Hepatocyte (in vitro differentiated cells): Measurements from ENCODE around the gene RSPH9. TPM values are rescaled to one million over a fixed set of nuclear protein-coding genes. Genes with fewer than 3 reads are reported as not detected.

Experiments used
- DNase-seq: peaks from one replicate; pipeline ENCODE4 v3.0.0-alpha.2; 2016; ENCODE audit warnings: low spot score
- H2AFZ ChIP-seq: fragments of 200-600 bp; sonication (generic); 2 replicates; pipeline ENCODE4 v1.6.0; 2016; ENCODE audit warnings: antibody characterized with exemption, mild to moderate bottlenecking
- H3K27ac ChIP-seq: fragments of 200-600 bp; sonication (generic); 2 replicates; pipeline ENCODE4 v1.5.1; 2016; ENCODE audit warnings: mild to moderate bottlenecking
- H3K27me3 ChIP-seq: fragments of 200-600 bp; sonication (generic); 2 replicates; pipeline ENCODE4 v1.6.1; 2016
- H3K36me3 ChIP-seq: fragments of 200-600 bp; sonication (generic); replicated peaks from 2 replicates; pipeline ENCODE4 v1.5.1; 2016; ENCODE audit warnings: low read depth; ENCODE audit not compliant: insufficient read depth
- H3K4me1 ChIP-seq: fragments of 200-600 bp; sonication (generic); 2 replicates; pipeline ENCODE4 v1.5.1; 2016; ENCODE audit warnings: mild to moderate bottlenecking, moderate library complexity; ENCODE audit not compliant: insufficient read depth
- H3K4me2 ChIP-seq: fragments of 200-600 bp; sonication (generic); 2 replicates; pipeline ENCODE4 v1.6.0; 2016
- H3K4me3 ChIP-seq: fragments of 200-600 bp; sonication (generic); 2 replicates; pipeline ENCODE4 v1.5.1; 2016; ENCODE audit warnings: mild to moderate bottlenecking
- H3K79me2 ChIP-seq: fragments of 200-600 bp; sonication (generic); 2 replicates; pipeline ENCODE4 v1.6.0; 2017; ENCODE audit warnings: mild to moderate bottlenecking
- H3K9me2 ChIP-seq: fragments of 200-600 bp; sonication (generic); replicated peaks from 2 replicates; pipeline ENCODE4 v1.6.0; 2017; ENCODE audit warnings: mild to moderate bottlenecking; ENCODE audit not compliant: insufficient read depth
- H3K9me3 ChIP-seq: fragments of 200-600 bp; sonication (generic); 2 replicates; pipeline ENCODE4 v1.5.1; 2016; ENCODE audit warnings: low read depth, mild to moderate bottlenecking
- H4K20me1 ChIP-seq: fragments of 200-600 bp; sonication (generic); 2 replicates; pipeline ENCODE4 v1.6.0; 2016; ENCODE audit warnings: mild to moderate bottlenecking; ENCODE audit not compliant: insufficient read depth, poor library complexity, severe bottlenecking
- CTCF ChIP-seq: fragments of 200-600 bp; sonication (generic); IDR thresholded peaks from 2 replicates; pipeline ENCODE4 v1.5.1; 2016; ENCODE audit warnings: antibody characterized with exemption, mild to moderate bottlenecking; ENCODE audit not compliant: poor library complexity
- EZH2 ChIP-seq: fragments of 200-600 bp; sonication (generic); IDR thresholded peaks from 2 replicates; pipeline ENCODE4 v1.6.1; 2016; ENCODE audit warnings: antibody characterized with exemption, mild to moderate bottlenecking, borderline replicate concordance
- EZH2phosphoT487 ChIP-seq: fragments of 200-600 bp; sonication (generic); IDR thresholded peaks from one replicate; pipeline ENCODE4 v1.6.1; 2018; ENCODE audit warnings: antibody characterized with exemption, mild to moderate bottlenecking, low read depth, moderate library complexity; ENCODE audit not compliant: unreplicated experiment, severe bottlenecking
- WGBS: methylation state at CpG from one replicate; pipeline ENCODE4 v1.1.6; 2016; ENCODE audit warnings: low lambda C conversion rate; ENCODE audit errors: missing lambda C conversion rate; 5-methylcytosine and 5-hydroxymethylcytosine counted together
- polyA plus RNA-seq: library from polyadenylated mRNA; unstranded; fragments of >200 nt; fragmentation: Nextera tagmentation; extraction: Ambion mirVana; gene quantifications from 2 replicates; pipeline ENCODE4 v1.2.1, GENCODE V29; 2016
- total RNA-seq: library from RNA; depleted of rRNA; stranded (reverse); fragments of >200 nt; gene quantifications from 2 replicates; pipeline ENCODE4 v1.2.3, GENCODE V29; 2014

RSPH9 gene
- total and polyA plus RNA-seq, 2 experiments from 2014 or later: 0.73 to 1.8 TPM

GRCh38 chr6:43681303-43681702 is 36.5 kb downstream of the RSPH9 start:
- Histone ChIP-seq H3K9me3 (no peaks in the 10 kb centered on the region), H4K20me1 (peaks cover 14% of the 10 kb centered on the region), H3K36me3 (no peaks in the 10 kb centered on the region)

GRCh38 chr6:43682724-43683429 is 38.0 kb downstream of the RSPH9 start:
- no peak for DNase-seq
- Histone ChIP-seq H3K36me3 (no peaks in the 10 kb centered on the region), H3K9me3 (no peaks in the 10 kb centered on the region), H3K4me3 (no peak overlapping the region), H3K27ac (peak overlapping the region; percentile 59), H3K9me2 (no peaks in the 10 kb centered on the region), H3K79me2 (peaks cover 77% of the 10 kb centered on the region), H3K27me3 (no peaks in the 10 kb centered on the region), H2AFZ (no peak overlapping the region), H4K20me1 (peaks cover 14% of the 10 kb centered on the region), H3K4me2 (peak overlapping the region; percentile 35), H3K4me1 (peaks cover 34% of the 10 kb centered on the region)
- TF ChIP-seq EZH2phosphoT487: no peak
- TF ChIP-seq CTCF: no peak
- TF ChIP-seq EZH2: no peak
- WGBS: 54% methylated on average over 8 of the region's 8 CpGs

More at GRCh38 chr6:43681303-43681702, 36.5 kb downstream of the RSPH9 start:
- H3K79me2 ChIP-seq: peaks cover 65% of the 10 kb centered on the region
- TF ChIP-seq EZH2phosphoT487 (no peak), CTCF (no peak), EZH2 (no peak)
- no peak for DNase-seq
- peaks cover 30% of the 10 kb centered on the region for H3K4me1 ChIP-seq
- 58% methylated on average over 5 of the region's 5 CpGs for WGBS
- H3K27ac ChIP-seq: peak overlapping the region; percentile 59
- peak overlapping the region; percentile 24 for H3K4me2 ChIP-seq
- H2AFZ ChIP-seq: no peak overlapping the region
- no peaks in the 10 kb centered on the region for H3K9me2 ChIP-seq
- no peak overlapping the region for H3K4me3 ChIP-seq
- H3K27me3 ChIP-seq: no peaks in the 10 kb centered on the region

GRCh38 chr6:43683708-43684455 is 39.0 kb downstream of the RSPH9 start:
- no peaks in the 10 kb centered on the region for H3K9me2 ChIP-seq
- no peak overlapping the region for H2AFZ ChIP-seq
- peaks cover 34% of the 10 kb centered on the region for H3K4me1 ChIP-seq
- H3K79me2 ChIP-seq: peaks cover 76% of the 10 kb centered on the region
- no peak for TF ChIP-seq CTCF
- TF ChIP-seq EZH2: no peak
- no peak for TF ChIP-seq EZH2phosphoT487
- 45% methylated on average over 1 of the region's 1 CpG for WGBS
- no peaks in the 10 kb centered on the region for H3K9me3 ChIP-seq
- no peaks in the 10 kb centered on the region for H3K36me3 ChIP-seq
- H3K4me3 ChIP-seq: no peak overlapping the region
- H3K27me3 ChIP-seq: no peaks in the 10 kb centered on the region
- H3K27ac ChIP-seq: peak overlapping the region; percentile 43
- no peak overlapping the region for H3K4me2 ChIP-seq
- DNase-seq: no peak
- H4K20me1 ChIP-seq: peaks cover 14% of the 10 kb centered on the region
